Transverse colon (tissue), 4 donors: ENCODE data around the gene GALNT9. TPM values are rescaled to one million over a fixed set of nuclear protein-coding genes. Genes with fewer than 3 reads are reported as not detected.
"Not testable (repeated sequence)": the region's sequence is repeated elsewhere in the genome, so short reads cannot be mapped to it uniquely, and the experiment has no call there.

Experiments used
- DNase-seq: peaks from one replicate; pipeline ENCODE4 v3.0.0-alpha.2; 2019
- H3K27ac ChIP-seq, 4 donors: fragments of 200-600 bp; sonication (generic); 2 replicates each; pipeline ENCODE4 v1.5.1; 2016 to 2018; ENCODE audit warnings: inconsistent platforms in 4 of 4
- H3K27me3 ChIP-seq: fragments of 200-600 bp; sonication (generic); 2 replicates; pipeline ENCODE4 v1.5.1; 2017; ENCODE audit warnings: inconsistent platforms
- H3K36me3 ChIP-seq, 4 donors: fragments of 200-600 bp; sonication (generic); 2 replicates each; pipeline ENCODE4 v1.5.1; 2017 to 2019; ENCODE audit warnings: inconsistent platforms in 4 of 4
- H3K4me1 ChIP-seq, 4 donors: fragments of 200-600 bp; sonication (generic); 2 replicates each; pipeline ENCODE4 v1.5.1; 2017 to 2020; ENCODE audit warnings: inconsistent platforms in 4 of 4
- H3K4me3 ChIP-seq, 4 donors: fragments of 200-600 bp; sonication (generic); 1 replicate in 1 of 4; 2 replicates in 3 of 4; pipeline versions ENCODE4 v1.5.1 to v1.6.1; 2017 to 2019; ENCODE audit warnings: inconsistent platforms in 4 of 4
- H3K9me3 ChIP-seq, 2 donors: fragments of 200-600 bp; sonication (generic); 2 replicates each; pipeline ENCODE4 v1.5.1; 2017 to 2019; ENCODE audit warnings: inconsistent platforms in 2 of 2
- EP300 ChIP-seq: sonication (generic); formaldehyde crosslinking; IDR thresholded peaks from one replicate; pipeline ENCODE4 v1.6.1; 2017; ENCODE audit warnings: antibody characterized with exemption, low read depth
- POLR2A ChIP-seq: fragments of 450-650 bp; IDR thresholded peaks from one replicate; pipeline ENCODE4 v1.6.1; 2016; ENCODE audit warnings: antibody characterized with exemption, mild to moderate bottlenecking, moderate library complexity
- POLR2AphosphoS5 ChIP-seq, 3 donors: sonication (generic); formaldehyde crosslinking; IDR thresholded peaks; one replicate each; pipeline ENCODE4 v1.6.1; 2016; ENCODE audit warnings: antibody characterized with exemption in 3 of 3
- WGBS, 2 donors: methylation state at CpG; one replicate each; pipeline ENCODE4 v1.1.5; 2018; ENCODE audit warnings: low coverage in 1 of 2; 5-methylcytosine and 5-hydroxymethylcytosine counted together
- in situ Hi-C, 4 donors: fragments of 200-750 bp; cut with MboI; loops; one replicate each; pipeline versions ENCODE4 v1.15.0 to v1.15.1; 2017; ENCODE audit warnings: low sequenced_read_pairs in 3 of 4, low pct_ligation_motif_present in 1 of 4, low pct_unique_long_range_greater_than_20kb in 1 of 4
- intact Hi-C: fragments of 100-400 bp; cut with DNase I; formaldehyde crosslinking; loops from one replicate; pipeline ENCODE4 v1.15.1; 2023; ENCODE audit warnings: low total_unique reads
- total RNA-seq, 4 donors: library from RNA; depleted of rRNA; stranded (reverse); fragments of >200 nt; gene quantifications; one replicate each; pipeline ENCODE4 v1.1.0, GENCODE V29; 2016
- TF ChIP-seq, protein P1 (sequence below), 5 experiments: fragments of 200-600 bp in 3 of 5; fragments of 450-650 bp in 2 of 5; sonication (generic) in 3 of 5; IDR thresholded peaks; 1 replicate in 2 of 5; 2 replicates in 3 of 5; pipeline ENCODE4 v1.5.1; 2016 to 2017; ENCODE audit warnings: antibody characterized with exemption in 5 of 5, inconsistent platforms in 3 of 5, mild to moderate bottlenecking in 2 of 5, moderate library complexity in 1 of 5

Gene GALNT9
- total RNA-seq, 4 donors from 2014 or later: 0.82 to 4.5 TPM; not detected in 2

DNA sequence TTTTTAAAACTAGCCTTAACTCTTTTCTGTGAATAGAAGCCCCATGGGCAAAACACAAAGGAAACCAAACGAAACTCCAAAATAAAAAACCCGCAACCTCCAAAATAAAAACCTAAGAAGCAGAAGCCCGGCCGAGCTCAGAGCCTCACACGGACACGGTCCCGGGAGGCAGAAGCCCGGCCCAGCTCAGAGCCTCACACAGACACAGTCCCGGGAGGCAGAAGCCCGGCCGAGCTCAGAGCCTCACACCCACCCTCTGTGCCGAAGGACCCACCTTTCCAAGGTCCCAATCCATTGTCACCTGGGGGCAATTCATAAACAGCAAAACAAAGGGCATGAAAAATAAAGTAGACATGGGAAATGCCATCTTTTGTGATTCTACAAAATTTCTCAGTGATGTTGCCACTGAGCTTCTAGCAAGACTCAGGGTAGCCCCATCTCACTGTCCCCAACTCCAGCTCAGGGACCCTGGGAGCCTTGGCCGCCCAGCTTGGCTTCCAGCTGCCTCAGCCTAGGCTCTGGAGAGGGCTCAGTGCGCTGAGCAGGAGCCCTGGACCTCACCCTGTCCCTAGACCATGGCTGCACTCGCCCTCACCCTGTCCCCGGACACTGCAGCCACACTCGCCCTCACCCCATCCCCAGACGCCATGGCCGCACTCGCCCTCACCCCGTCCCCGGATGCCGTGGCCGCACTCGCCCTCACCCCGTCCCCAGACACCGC, 82.2 kb downstream of the GALNT9 start:
- DNase-seq: no peak
- WGBS, 2 donors: 80 to 87% methylated on average over 11 to 27 of the region's 27 CpGs
- in situ Hi-C loops: no loop called here
- Histone ChIP-seq H3K36me3 (no peaks in the 10 kb centered on the region), H3K4me3 (no peak overlapping the region), H3K27me3 (no peaks in the 10 kb centered on the region), H3K27ac (no peak overlapping the region), H3K9me3 (no peaks in the 10 kb centered on the region), H3K4me1 (no peaks in the 10 kb centered on the region)
- intact Hi-C loops: no loop called here
- no peak for TF ChIP-seq POLR2AphosphoS5 (IDR thresholded peaks at IDR 0.05)
- TF ChIP-seq, protein P1, sequence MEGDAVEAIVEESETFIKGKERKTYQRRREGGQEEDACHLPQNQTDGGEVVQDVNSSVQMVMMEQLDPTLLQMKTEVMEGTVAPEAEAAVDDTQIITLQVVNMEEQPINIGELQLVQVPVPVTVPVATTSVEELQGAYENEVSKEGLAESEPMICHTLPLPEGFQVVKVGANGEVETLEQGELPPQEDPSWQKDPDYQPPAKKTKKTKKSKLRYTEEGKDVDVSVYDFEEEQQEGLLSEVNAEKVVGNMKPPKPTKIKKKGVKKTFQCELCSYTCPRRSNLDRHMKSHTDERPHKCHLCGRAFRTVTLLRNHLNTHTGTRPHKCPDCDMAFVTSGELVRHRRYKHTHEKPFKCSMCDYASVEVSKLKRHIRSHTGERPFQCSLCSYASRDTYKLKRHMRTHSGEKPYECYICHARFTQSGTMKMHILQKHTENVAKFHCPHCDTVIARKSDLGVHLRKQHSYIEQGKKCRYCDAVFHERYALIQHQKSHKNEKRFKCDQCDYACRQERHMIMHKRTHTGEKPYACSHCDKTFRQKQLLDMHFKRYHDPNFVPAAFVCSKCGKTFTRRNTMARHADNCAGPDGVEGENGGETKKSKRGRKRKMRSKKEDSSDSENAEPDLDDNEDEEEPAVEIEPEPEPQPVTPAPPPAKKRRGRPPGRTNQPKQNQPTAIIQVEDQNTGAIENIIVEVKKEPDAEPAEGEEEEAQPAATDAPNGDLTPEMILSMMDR (IDR thresholded peaks at IDR 0.05): no peak
- no peak for TF ChIP-seq POLR2A
- TF ChIP-seq EP300: no peak

DNA sequence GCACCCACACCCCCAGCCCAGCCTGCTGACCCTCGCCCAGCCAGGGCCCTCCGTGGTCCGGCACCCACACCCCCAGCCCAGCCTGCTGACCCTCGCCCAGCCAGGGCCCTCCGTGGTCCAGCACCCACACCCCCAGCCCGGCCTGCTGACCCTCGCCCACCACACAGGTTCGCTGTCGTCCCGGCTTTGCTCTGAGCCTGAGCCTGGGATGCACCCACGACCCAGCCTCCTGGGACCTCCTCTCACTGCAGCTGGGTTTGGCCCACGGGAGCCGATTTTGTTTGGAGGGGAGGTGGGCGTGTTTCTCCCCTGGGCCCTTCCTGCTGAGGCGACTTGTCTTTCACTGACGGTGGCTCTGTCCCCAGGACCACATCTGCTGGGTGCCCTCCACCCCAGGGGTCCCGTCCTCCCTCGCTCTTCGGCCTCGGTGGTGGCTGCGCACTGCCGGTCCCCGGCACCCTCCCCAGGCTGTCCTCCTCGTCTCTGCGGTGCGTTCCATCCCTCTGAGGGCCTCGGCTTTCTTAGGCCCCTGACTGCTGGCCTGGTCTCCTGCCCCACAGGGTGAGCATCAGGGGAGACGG, 83.8 kb downstream of the GALNT9 start:
- 64 to 83% methylated on average over 5 to 28 of the region's 28 CpGs for WGBS, 2 donors
- TF ChIP-seq, protein P1 (IDR thresholded peaks at IDR 0.05): no peak
- TF ChIP-seq POLR2AphosphoS5 (IDR thresholded peaks at IDR 0.05): no peak
- no peak for TF ChIP-seq EP300
- TF ChIP-seq POLR2A: no peak
- no peak for DNase-seq
- no peaks in the 10 kb centered on the region for H3K27me3 ChIP-seq
- intact Hi-C loops (no loop called here), in situ Hi-C loops (no loop called here)
- no peak overlapping the region for H3K4me3 ChIP-seq
- no peaks in the 10 kb centered on the region for H3K36me3 ChIP-seq
- no peaks in the 10 kb centered on the region for H3K4me1 ChIP-seq
- H3K9me3 ChIP-seq: no peaks in the 10 kb centered on the region
- H3K27ac ChIP-seq: no peak overlapping the region

DNA sequence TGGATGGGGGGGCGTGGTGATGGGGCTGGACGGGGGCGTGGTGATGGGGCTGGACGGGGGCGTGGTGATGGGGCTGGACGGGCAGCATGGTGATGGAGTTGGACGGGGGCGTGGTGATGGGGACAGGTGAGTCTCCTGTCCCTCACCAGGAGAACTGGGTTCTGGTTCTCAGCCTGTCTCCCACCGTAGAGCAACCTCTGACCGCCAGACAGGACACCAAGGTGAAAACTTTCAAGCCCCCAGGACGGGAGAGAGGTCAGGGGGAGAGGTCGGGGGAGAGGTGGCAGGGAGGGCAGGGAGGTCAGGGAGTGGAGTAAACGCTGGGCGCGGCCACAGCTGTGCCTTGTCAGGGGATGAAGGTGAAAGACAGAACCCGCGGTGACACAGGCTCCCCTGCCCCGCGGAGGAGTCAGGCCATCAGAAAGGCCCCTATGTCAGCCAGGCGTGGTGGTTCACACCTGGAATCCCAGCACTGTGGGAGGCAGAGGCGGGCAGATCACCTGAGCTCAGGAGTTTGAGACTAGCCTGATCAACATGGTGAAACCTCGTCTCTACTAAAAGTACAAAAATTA, 84.6 kb downstream of the GALNT9 start:
- H3K36me3 ChIP-seq: no peaks in the 10 kb centered on the region
- WGBS, 2 donors: 61% methylated on average over 22 of the region's 22 CpGs; no CpG with 5 or more reads in 1 of the 2 donors
- no peak for TF ChIP-seq POLR2A
- no peak for TF ChIP-seq EP300
- TF ChIP-seq POLR2AphosphoS5 (IDR thresholded peaks at IDR 0.05): no peak
- TF ChIP-seq, protein P1 (IDR thresholded peaks at IDR 0.05): no peak
- no peak overlapping the region for H3K4me3 ChIP-seq
- no peak for DNase-seq
- no peak overlapping the region for H3K27ac ChIP-seq
- H3K27me3 ChIP-seq: no peaks in the 10 kb centered on the region
- intact Hi-C loops: no loop called here
- no peaks in the 10 kb centered on the region for H3K9me3 ChIP-seq
- in situ Hi-C loops: no loop called here
- peaks cover 0 to 4% (median 0%) of the 10 kb centered on the region in 4 donors for H3K4me1 ChIP-seq

DNA sequence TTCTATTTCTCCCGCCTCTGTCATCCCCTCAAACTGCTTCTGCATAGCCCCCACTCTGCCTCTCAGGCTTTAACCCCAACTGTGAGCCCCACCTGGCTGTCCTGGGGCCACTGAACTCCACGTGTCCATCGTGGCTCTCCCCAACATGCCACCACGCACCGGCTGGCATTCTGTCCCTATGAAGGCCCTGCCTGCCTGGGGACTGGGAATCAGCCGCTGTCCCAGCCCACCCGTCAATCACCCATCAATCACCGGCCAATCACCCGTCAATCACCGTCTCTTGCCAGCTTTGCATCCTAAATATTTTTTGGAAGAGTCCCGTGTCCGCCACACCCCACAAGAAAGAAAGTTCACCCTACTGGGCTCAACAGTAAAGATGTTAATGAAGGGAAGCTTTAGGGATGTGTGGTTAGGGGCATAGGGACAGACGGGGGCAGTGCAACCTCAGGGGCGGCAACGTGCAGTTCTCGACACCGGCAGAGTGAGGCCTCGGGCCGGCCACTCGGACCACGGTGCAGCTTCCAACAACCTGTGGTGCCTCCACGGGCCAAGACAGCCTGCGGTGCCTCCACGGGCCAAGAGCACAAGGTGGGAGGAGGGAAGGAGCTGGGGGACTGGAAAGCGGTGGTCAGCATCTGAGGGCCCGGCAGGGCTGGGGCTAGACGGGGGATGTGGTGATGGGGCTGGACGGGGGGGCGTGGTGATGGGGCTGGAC, 85.6 kb downstream of the GALNT9 start:
- peaks cover 0 to 4% (median 0%) of the 10 kb centered on the region in 4 donors for H3K4me1 ChIP-seq
- H3K27me3 ChIP-seq: no peaks in the 10 kb centered on the region
- DNase-seq: no peak
- intact Hi-C loops: no loop called here
- no peaks in the 10 kb centered on the region for H3K9me3 ChIP-seq
- TF ChIP-seq POLR2A: no peak
- no peak for TF ChIP-seq POLR2AphosphoS5 (IDR thresholded peaks at IDR 0.05)
- TF ChIP-seq, protein P1 (IDR thresholded peaks at IDR 0.05): no peak
- TF ChIP-seq EP300: no peak
- H3K4me3 ChIP-seq: no peak overlapping the region
- 53 to 69% methylated on average over 13 to 18 of the region's 29 CpGs for WGBS, 2 donors
- in situ Hi-C loops: no loop called here
- H3K36me3 ChIP-seq: no peaks in the 10 kb centered on the region
- H3K27ac ChIP-seq: no peak overlapping the region

DNA sequence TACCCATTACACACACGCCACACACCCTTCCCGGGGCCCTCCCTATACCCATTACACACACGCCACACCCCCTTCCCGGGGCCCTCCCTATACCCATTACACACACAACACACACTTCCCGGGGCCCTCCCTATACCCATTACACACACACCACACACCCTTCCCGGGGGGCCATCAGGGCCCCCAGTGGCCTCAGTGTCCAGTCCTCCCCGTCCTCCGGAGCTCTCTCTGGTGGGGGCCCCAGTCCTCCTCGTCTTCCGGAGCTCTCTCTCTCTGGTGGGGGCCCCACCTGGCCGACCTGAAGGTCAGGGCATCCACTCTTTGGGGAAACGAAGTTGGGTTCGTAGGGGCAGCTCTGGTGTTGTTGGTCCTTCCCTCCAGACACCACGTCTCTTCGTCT, 86.2 kb downstream of the GALNT9 start:
- H3K27ac ChIP-seq, H3K4me3 ChIP-seq, H3K36me3 ChIP-seq, H3K4me1 ChIP-seq, in situ Hi-C loops, intact Hi-C loops, H3K27me3 ChIP-seq, DNase-seq, H3K9me3 ChIP-seq: not testable (repeated sequence)
- 52 to 62% methylated on average over 6 to 15 of the region's 15 CpGs for WGBS, 2 donors

DNA sequence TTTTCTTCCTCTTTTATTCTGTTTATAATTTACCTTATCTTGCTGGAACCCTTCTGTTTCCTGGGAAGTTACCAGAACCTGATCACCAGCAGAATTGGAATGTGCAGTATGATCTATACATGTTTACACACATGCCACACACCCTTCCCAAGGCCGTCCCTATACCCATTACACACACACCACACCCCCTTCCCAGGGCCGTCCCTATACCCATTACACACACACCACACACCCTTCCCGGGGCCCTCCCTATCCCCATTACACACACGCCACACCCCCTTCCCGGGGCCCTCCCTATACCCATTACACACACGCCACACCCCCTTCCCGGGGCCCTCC, 88.8 kb downstream of the GALNT9 start:
- H3K27ac ChIP-seq, intact Hi-C loops, DNase-seq, in situ Hi-C loops, H3K4me1 ChIP-seq, H3K4me3 ChIP-seq, H3K27me3 ChIP-seq, H3K36me3 ChIP-seq, H3K9me3 ChIP-seq: not testable (repeated sequence)
- WGBS, 2 donors: 36 to 50% methylated on average over 7 of the region's 7 CpGs
